GM21390 (cell line): ENCODE measurements around the gene HACD4.
"Not testable (repeated sequence)": the region's sequence is repeated elsewhere in the genome, so short reads cannot be mapped to it uniquely, and the experiment has no call there.

Source experiments
- ATAC-seq: cut with Tn5 transposase; IDR thresholded peaks from one replicate; pipeline ENCODE4 v1.9.1; 2021; ENCODE audit not compliant: unreplicated experiment

The HACD4 gene

DNA sequence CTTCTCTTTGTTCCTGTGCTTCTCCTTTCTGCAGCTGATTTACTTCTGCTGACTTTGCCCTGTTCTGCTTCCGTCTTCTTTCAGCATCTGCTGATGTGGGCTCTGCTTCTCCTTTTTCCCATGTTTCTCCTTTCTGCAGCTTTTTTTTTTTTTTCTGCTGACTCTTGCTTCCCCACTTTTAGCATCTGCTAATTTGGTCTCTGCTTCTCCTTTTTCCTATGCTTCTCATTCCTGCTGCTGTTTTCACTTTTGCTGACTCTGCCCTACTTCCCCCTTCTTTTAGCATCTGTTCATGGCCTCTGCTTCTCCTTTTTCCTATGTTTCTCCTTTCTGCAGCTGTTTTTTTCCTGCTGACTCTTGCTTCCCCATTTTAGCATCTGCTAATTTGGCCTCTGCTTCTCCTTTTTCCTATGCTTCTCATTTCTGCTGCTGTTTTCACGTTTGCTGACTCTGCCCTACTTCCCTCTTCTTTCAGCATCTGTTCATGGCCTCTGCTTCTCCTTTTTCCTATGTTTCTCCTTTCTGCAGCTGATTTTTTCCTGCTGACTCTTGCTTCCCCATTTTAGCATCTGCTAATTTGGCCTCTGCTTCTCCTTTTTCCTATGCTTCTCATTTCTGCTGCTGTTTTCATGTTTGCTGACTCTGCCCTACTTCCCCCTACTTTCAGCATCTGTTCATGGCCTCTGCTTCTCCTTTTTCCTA is 58.0 kb downstream of the HACD4 start:
- ATAC-seq = not testable (repeated sequence)

- no peak for ATAC-seq
Observed at GRCh38 chr9:20972684-20973083, 58.8 kb downstream of the HACD4 start.

DNA sequence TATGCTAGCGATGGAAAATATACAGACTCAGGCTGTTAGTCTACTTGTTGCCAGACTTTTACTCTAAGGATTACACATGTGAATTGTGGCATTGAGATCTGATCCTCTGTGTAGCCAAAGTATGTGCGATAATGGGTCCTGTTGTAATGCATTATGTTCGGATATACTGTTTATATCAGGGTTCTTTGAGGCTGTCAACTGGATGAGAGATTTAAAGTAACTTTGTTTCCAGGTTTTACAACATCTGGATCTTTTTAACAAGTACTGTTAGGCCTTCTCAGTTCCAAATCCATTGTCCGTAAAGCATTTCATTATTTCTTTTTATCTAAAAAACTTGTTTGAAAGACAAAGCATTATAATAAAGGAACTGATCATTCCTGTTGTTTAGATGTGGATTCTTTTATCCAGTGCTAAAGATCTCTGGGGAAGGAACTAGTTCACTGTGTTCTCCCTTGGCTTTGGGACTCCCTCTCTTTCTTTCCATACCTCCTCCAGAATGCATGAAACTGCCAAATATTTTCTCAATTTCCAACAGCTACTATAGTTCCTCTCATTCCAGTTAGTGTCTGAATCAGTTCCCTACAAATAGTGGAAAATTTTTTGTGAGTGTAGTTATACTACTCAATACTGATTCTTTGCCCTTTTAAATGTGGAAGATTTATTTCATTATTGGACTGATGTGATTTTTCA is 68.8 kb downstream of the HACD4 start:
- ATAC-seq = no peak

DNA sequence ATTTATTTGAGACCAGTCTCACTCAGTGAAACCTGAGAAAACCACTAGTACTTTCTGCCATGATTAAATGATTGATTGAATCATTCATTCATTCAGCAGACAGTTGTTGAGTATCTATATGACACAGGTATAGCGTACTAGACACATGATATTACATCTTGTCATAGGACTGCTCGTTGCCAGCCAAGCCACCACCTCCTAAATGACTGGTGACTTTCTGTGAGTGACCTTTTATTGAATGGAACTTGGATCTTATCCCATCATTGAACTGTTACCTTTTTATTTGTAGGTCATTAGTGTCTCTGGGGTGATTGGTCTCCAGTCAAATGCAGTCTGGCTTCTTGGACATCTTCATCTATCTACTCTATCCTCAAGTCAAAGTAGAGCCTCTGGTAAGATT is 80.7 kb downstream of the HACD4 start:
- ATAC-seq = no peak
